HL-60/S4 (cell line): ENCODE measurements around the gene KRT82.
"Not testable (repeated sequence)": the region's sequence is repeated elsewhere in the genome, so short reads cannot be mapped to it uniquely, and the experiment has no call there.

ENCODE experiments used
- in situ Hi-C: fragments of 300-500 bp; cut with MboI; formaldehyde crosslinking; loops from 2 replicates; pipeline ENCODE4 v1.14.3; 2022; ENCODE audit warnings: low sequenced_read_pairs

The KRT82 gene

GRCh38 chr12:52405922-52406385 lies at the start of gene KRT82:
TSS of gene KRT82 (minus strand) at chr12:52406335. CDS start at chr12:52406277, 58 bp downstream.
- in situ Hi-C loops, result no loop called here

- in situ Hi-C loops, result no loop called here
Observed at GRCh38 chr12:52455821-52456220, 49.7 kb upstream of the KRT82 start.

- in situ Hi-C loops, result no loop called here
Observed at GRCh38 chr12:52454411-52455201, 48.5 kb upstream of the KRT82 start.

- in situ Hi-C loops, result no loop called here
Observed at GRCh38 chr12:52452101-52452500, 46.0 kb upstream of the KRT82 start, which contains the start of gene KRT6B. TSS of gene KRT6B (minus strand) at chr12:52452146. CDS start at chr12:52452078, 68 bp downstream.

GRCh38 chr12:52448228-52448627 lies 42.1 kb upstream of the KRT82 start:
- in situ Hi-C loops, result no loop called here

- in situ Hi-C loops, result not testable (repeated sequence)
Observed at GRCh38 chr12:52447196-52447595, 41.1 kb upstream of the KRT82 start.

GRCh38 chr12:52446367-52447045 lies 40.4 kb upstream of the KRT82 start:
- in situ Hi-C loops, result no loop called here

GRCh38 chr12:52445876-52446275 lies 39.7 kb upstream of the KRT82 start:
- in situ Hi-C loops, result no loop called here

GRCh38 chr12:52444647-52445595 lies 38.8 kb upstream of the KRT82 start:
- in situ Hi-C loops, result no loop called here

GRCh38 chr12:52443966-52444365 lies 37.8 kb upstream of the KRT82 start:
- in situ Hi-C loops, result no loop called here

- in situ Hi-C loops, result no loop called here
Observed at GRCh38 chr12:52442600-52443061, 36.5 kb upstream of the KRT82 start.

- in situ Hi-C loops, result no loop called here
Observed at GRCh38 chr12:52441320-52441911, 35.3 kb upstream of the KRT82 start.

GRCh38 chr12:52440821-52441319 lies 34.7 kb upstream of the KRT82 start:
- in situ Hi-C loops, result no loop called here

- in situ Hi-C loops, result no loop called here
Observed at GRCh38 chr12:52439845-52440244, 33.7 kb upstream of the KRT82 start.

GRCh38 chr12:52439420-52439819 lies 33.3 kb upstream of the KRT82 start:
- in situ Hi-C loops, result no loop called here

GRCh38 chr12:52438305-52439301 lies 32.5 kb upstream of the KRT82 start:
- in situ Hi-C loops, result no loop called here

- in situ Hi-C loops, result no loop called here
Observed at GRCh38 chr12:52437508-52437907, 31.4 kb upstream of the KRT82 start.

- in situ Hi-C loops, result no loop called here
Observed at GRCh38 chr12:52436828-52437474, 30.8 kb upstream of the KRT82 start.
